Keratinocyte (primary cell): ENCODE results near the gene LSM7.

Experiments used
- CTCF ChIP-seq, 3 experiments: IDR thresholded peaks in 1 of 3; conservative IDR thresholded peaks in 1 of 3; optimal IDR thresholded peaks in 1 of 3; 2 replicates in 2 of 3; 3 replicates in 1 of 3; pipeline versions ENCODE3 to v1.5.1; 2011; ENCODE audit warnings: low read length in 3 of 3, mild to moderate bottlenecking in 3 of 3, moderate library complexity in 2 of 3, control low read depth in 1 of 3, inconsistent platforms in 1 of 3; ENCODE audit not compliant: insufficient read depth in 2 of 3; ENCODE audit errors: extremely low read depth in 1 of 3
- EZH2 ChIP-seq: IDR thresholded peaks from one replicate; pipeline ENCODE4 v1.6.1; 2012; ENCODE audit warnings: inconsistent platforms, mild to moderate bottlenecking, low read length, moderate library complexity

- TF ChIP-seq CTCF (optimal IDR thresholded peaks at IDR 0.05 in 1 of 3, IDR thresholded peaks at IDR 0.05 in 1 of 3, conservative IDR thresholded peaks at IDR 0.05 in 1 of 3; ENCODE audit: extremely low read depth in 1 of 3, insufficient read depth in 2 of 3, low read length in 3 of 3) (no peak), EZH2 (no peak)
Observed at GRCh38 chr19:2275588-2276428, 52.6 kb downstream of the LSM7 start.
